Activated CD4-positive, alpha-beta T cell treated with anti-CD3 and anti-CD28 coated beads for 36 hours (primary cell): ENCODE measurements around the gene MSH2. TPM values are rescaled to one million over a fixed set of nuclear protein-coding genes. Genes with fewer than 3 reads are reported as not detected.
"Not testable (repeated sequence)": the region's sequence is repeated elsewhere in the genome, so short reads cannot be mapped to it uniquely, and the experiment has no call there.

Experiments
- ATAC-seq: fragments of 200-7000 bp; cut with Tn5 transposase; one replicate; pipeline ENCODE4 v1.10.0; 2021; ENCODE audit warnings: mild to moderate bottlenecking, moderate library complexity
- CTCF ChIA-PET: fragments of 350-600 bp; sonication (Branson Sonifier 250); formaldehyde crosslinking; loops from one replicate; lab custom pipeline; 2021; ENCODE audit warnings: antibody characterized with exemption; lab: Charles Lee
- POLR2A ChIA-PET: fragments of 350-600 bp; sonication (Branson Sonifier 250); formaldehyde crosslinking; loops from one replicate; lab custom pipeline; 2021; ENCODE audit warnings: antibody characterized with exemption, inconsistent platforms; lab: Charles Lee
- DNase-seq: peaks from one replicate; pipeline ENCODE4 v3.0.0-alpha.2; 2020
- H3K27ac Mint-ChIP-seq: one replicate; pipeline ENCODE4 v1.8.0; 2021; ENCODE audit warnings: mixed read lengths
- H3K27me3 Mint-ChIP-seq: one replicate; pipeline ENCODE4 v1.8.0; 2021; ENCODE audit warnings: mixed read lengths
- H3K36me3 Mint-ChIP-seq: one replicate; pipeline ENCODE4 v1.8.0; 2021; ENCODE audit warnings: low read depth, mixed read lengths
- H3K4me1 Mint-ChIP-seq: one replicate; pipeline ENCODE4 v1.8.0; 2021; ENCODE audit warnings: mixed read lengths
- H3K4me3 Mint-ChIP-seq: one replicate; pipeline ENCODE4 v1.8.0; 2021; ENCODE audit warnings: mild to moderate bottlenecking, moderate library complexity, mixed read lengths
- H3K9me3 Mint-ChIP-seq: one replicate; pipeline ENCODE4 v1.8.0; 2021; ENCODE audit warnings: low read depth, mixed read lengths
- intact Hi-C, 2 experiments: fragments of 100-400 bp; cut with DNase I in 1 of 2; cut with micrococcal nuclease in 1 of 2; formaldehyde crosslinking; loops; one replicate each; pipeline versions ENCODE4 v1.14.2 to v1.15.1; 2022 to 2024; cut with DNase I, micrococcal nuclease
- total RNA-seq, 2 experiments: library from RNA; stranded (reverse); gene quantifications; one replicate each; pipeline ENCODE4 v1.2.3, GENCODE V29; 2021

MSH2 gene
- total RNA-seq, result 10 to 100 TPM; 61.0 to 65.2 TPM

DNA sequence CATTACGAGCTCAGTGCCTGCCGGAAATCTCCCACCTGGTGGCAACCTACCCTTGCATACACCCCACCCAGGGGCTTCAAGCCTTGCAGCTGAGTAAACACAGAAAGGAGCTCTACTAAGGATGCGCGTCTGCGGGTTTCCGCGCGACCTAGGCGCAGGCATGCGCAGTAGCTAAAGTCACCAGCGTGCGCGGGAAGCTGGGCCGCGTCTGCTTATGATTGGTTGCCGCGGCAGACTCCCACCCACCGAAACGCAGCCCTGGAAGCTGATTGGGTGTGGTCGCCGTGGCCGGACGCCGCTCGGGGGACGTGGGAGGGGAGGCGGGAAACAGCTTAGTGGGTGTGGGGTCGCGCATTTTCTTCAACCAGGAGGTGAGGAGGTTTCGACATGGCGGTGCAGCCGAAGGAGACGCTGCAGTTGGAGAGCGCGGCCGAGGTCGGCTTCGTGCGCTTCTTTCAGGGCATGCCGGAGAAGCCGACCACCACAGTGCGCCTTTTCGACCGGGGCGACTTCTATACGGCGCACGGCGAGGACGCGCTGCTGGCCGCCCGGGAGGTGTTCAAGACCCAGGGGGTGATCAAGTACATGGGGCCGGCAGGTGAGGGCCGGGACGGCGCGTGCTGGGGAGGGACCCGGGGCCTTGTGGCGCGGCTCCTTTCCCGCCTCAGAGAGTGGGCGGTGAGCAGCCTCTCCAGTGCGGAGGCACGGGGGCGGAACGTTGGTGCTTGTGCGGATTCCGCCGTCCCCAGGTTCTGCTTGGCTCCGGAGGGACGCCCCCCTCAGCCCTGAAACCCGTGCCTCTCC lies at the start of gene MSH2:
TSS of gene MSH2 (plus strand) at position 352 of the 804 bp plus-strand sequence. CDS start at position 388, 36 bp downstream.
- DNase-seq (peak; percentile 96), ATAC-seq (peak; percentile 95)
- peak within 1 kb of the TSS; percentile 98 for H3K27ac Mint-ChIP-seq
- peaks cover 33% of the 10 kb centered on the region for H3K36me3 Mint-ChIP-seq
- POLR2A ChIA-PET, result interaction anchor here (0.6 to 2.6 kb wide), 5 partner anchors 65 to 466 kb away, joined by 3 to 12 read pairs (median 5); partner anchors contain the start of gene MSH6
- peaks cover 4% of the 10 kb centered on the region for H3K9me3 Mint-ChIP-seq
- H3K4me1 Mint-ChIP-seq, result peaks cover 35% of the 10 kb centered on the region
- intact Hi-C loops, result loop anchor here (1.0 to 10.0 kb wide), 7 partner anchors 118 to 1791 kb away; partner anchors contain the start of genes MSH6 (in 2 of the 2), FBXO11 (in 1 of the 2), MCFD2 (in 1 of the 2) and SRBD1 (in 1 of the 2)
- CTCF ChIA-PET, result interaction anchor here (0.5 to 1.3 kb wide), 7 partner anchors 15 to 456 kb away, joined by 3 to 5 read pairs (median 3); no protein-coding TSS in a partner anchor
- H3K27me3 Mint-ChIP-seq, result no peaks in the 10 kb centered on the region
- peak within 1 kb of the TSS; percentile 84 for H3K4me3 Mint-ChIP-seq

- Mint-ChIP-seq H3K27ac (no peak overlapping the region), H3K36me3 (no peaks in the 10 kb centered on the region), H3K4me3 (no peak overlapping the region), H3K27me3 (no peaks in the 10 kb centered on the region), H3K9me3 (no peaks in the 10 kb centered on the region), H3K4me1 (no peaks in the 10 kb centered on the region)
- ChIA-PET CTCF (interaction anchor here (1.5 kb wide), 1 partner anchor 33 kb away, joined by 3 read pairs; no protein-coding TSS in a partner anchor), POLR2A (interaction anchor here (0.6 kb wide), 1 partner anchor 107 kb away, joined by 5 read pairs; no protein-coding TSS in a partner anchor)
- no peak for ATAC-seq
- intact Hi-C loops, result no loop called here
- DNase-seq, result no peak
Observed at GRCh38 chr2:47354013-47354847, 48.7 kb upstream of the MSH2 start.

DNA sequence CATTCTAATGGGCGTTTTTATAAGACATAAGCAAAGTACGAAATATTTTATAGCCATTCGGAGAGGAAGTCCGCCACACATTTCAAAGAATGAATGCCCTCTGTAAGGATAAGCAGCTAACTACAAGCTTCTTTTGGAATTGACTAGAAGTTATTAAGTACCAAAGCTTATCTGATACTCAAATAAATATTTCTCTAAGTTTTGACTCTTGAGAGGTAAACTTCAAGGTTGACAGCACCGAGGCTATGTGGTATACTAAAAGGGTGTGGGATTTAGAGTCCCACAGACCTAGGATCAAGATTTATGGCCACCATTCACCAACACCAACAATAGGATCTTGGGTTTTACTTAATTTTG lies 48.1 kb upstream of the MSH2 start:
- Mint-ChIP-seq H3K27me3 (no peaks in the 10 kb centered on the region), H3K4me3 (no peak overlapping the region), H3K36me3 (no peaks in the 10 kb centered on the region), H3K4me1 (no peaks in the 10 kb centered on the region), H3K9me3 (no peaks in the 10 kb centered on the region), H3K27ac (no peak overlapping the region)
- intact Hi-C loops, result no loop called here
- ATAC-seq, result no peak
- ChIA-PET POLR2A (interaction anchor here (0.6 kb wide), 1 partner anchor 106 kb away, joined by 5 read pairs; no protein-coding TSS in a partner anchor), CTCF (interaction anchor here (1.5 kb wide), 1 partner anchor 33 kb away, joined by 3 read pairs; no protein-coding TSS in a partner anchor)
- no peak for DNase-seq

DNA sequence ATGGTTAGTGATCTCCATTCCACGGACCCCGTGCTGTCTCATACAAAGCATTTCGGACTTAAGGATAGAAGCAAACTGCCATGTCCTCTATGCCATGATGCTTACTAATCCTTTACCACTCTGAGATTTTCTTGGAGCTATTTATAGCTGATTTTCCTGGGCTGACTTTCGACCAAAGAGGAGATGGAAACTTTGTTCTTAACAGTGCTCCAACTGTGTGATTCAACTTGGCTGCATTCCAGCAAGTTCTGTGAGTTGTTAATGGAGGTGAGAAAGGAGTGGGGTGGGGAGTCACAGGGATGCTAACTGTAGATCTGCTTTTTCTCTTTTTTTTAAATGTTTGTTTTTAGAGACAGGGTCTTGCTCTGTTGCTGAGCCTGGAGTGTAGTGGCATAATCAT lies 45.5 kb upstream of the MSH2 start:
- H3K27ac Mint-ChIP-seq, result no peak overlapping the region
- ATAC-seq (no peak), DNase-seq (no peak)
- H3K36me3 Mint-ChIP-seq, result no peaks in the 10 kb centered on the region
- H3K4me1 Mint-ChIP-seq, result no peaks in the 10 kb centered on the region
- no peak overlapping the region for H3K4me3 Mint-ChIP-seq
- CTCF ChIA-PET, result interaction anchor here (0.6 kb wide), 1 partner anchor 417 kb away, joined by 3 read pairs; no protein-coding TSS in a partner anchor
- no peaks in the 10 kb centered on the region for H3K9me3 Mint-ChIP-seq
- intact Hi-C loops, result no loop called here
- no peaks in the 10 kb centered on the region for H3K27me3 Mint-ChIP-seq
- POLR2A ChIA-PET, result interaction anchor here (0.7 kb wide), 1 partner anchor 269 kb away, joined by 4 read pairs; no protein-coding TSS in a partner anchor

DNA sequence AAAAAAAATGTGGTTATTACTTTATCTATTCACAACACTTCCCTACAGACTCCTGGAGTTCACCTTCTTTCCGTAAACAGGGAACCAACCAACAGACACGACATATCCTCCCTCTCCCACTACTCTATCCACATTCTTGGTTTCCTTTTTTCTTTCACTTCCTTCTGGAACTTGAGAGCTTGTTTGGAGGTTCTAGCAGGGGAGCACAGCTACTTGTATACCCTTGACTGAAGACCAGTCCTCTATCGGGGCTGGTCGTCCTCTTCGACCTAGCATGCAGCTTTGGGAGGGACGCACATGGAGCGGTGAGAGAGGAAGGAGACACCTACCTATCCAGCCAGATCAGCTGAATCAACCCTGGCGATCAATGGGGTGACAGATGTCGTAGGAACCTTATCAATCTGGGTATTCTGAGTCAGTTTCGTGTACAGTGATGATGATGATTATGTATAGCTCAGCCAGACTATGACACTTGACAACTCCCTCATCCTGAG lies 43.5 kb upstream of the MSH2 start:
- intact Hi-C loops, result no loop called here
- POLR2A ChIA-PET, result no interaction called here
- ATAC-seq (no peak), DNase-seq (no peak)
- Mint-ChIP-seq H3K9me3 (no peaks in the 10 kb centered on the region), H3K27ac (no peak overlapping the region), H3K36me3 (no peaks in the 10 kb centered on the region), H3K27me3 (no peaks in the 10 kb centered on the region), H3K4me1 (no peaks in the 10 kb centered on the region), H3K4me3 (no peak overlapping the region)
- CTCF ChIA-PET, result interaction anchor here (1.0 kb wide), 1 partner anchor 31 kb away, joined by 4 read pairs; no protein-coding TSS in a partner anchor

DNA sequence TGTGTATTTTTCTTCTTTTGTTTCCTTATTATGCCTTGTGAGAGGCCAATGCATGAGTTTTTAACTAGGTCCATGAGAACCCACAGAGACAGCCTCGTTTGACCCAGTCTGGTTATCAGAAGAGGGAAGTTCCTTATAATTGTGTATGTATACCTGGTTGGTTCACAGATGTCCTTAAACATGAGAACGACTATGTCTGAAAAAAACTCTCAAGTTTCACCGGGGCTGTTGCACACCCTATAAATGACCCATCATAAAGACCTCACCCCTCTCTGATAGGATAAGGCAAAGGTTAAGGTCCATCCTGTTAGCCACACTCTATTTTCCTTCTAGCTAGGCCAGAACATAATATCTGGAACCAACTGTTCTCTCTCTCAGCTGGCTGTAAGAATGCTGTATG lies 42.7 kb upstream of the MSH2 start:
- Mint-ChIP-seq H3K36me3 (no peaks in the 10 kb centered on the region), H3K4me1 (no peaks in the 10 kb centered on the region), H3K27ac (no peak overlapping the region), H3K4me3 (no peak overlapping the region), H3K9me3 (no peaks in the 10 kb centered on the region), H3K27me3 (no peaks in the 10 kb centered on the region)
- ChIA-PET CTCF (interaction anchor here (1.1 kb wide), 1 partner anchor 31 kb away, joined by 3 read pairs; no protein-coding TSS in a partner anchor), POLR2A (no interaction called here)
- ATAC-seq, result no peak
- intact Hi-C loops, result no loop called here
- DNase-seq, result no peak

- intact Hi-C loops, result no loop called here
- DNase-seq (peak; percentile 14), ATAC-seq (peak; percentile 69)
- no peaks in the 10 kb centered on the region for H3K27me3 Mint-ChIP-seq
- H3K4me1 Mint-ChIP-seq, result no peaks in the 10 kb centered on the region
- no peaks in the 10 kb centered on the region for H3K9me3 Mint-ChIP-seq
- H3K36me3 Mint-ChIP-seq, result no peaks in the 10 kb centered on the region
- CTCF ChIA-PET, result interaction anchor here (1.1 kb wide), 1 partner anchor 31 kb away, joined by 3 read pairs; no protein-coding TSS in a partner anchor
- H3K4me3 Mint-ChIP-seq, result no peak overlapping the region
- H3K27ac Mint-ChIP-seq, result no peak overlapping the region
- POLR2A ChIA-PET, result no interaction called here
Observed at GRCh38 chr2:47360927-47361326, 42.0 kb upstream of the MSH2 start.

- DNase-seq, H3K4me1 Mint-ChIP-seq, intact Hi-C loops, H3K27me3 Mint-ChIP-seq, H3K4me3 Mint-ChIP-seq, H3K27ac Mint-ChIP-seq, H3K36me3 Mint-ChIP-seq, ATAC-seq, H3K9me3 Mint-ChIP-seq: not testable (repeated sequence)
- CTCF ChIA-PET, result interaction anchor here (0.7 to 1.1 kb wide), 2 partner anchors 17 to 30 kb away, joined by 3 to 5 read pairs; no protein-coding TSS in a partner anchor
- POLR2A ChIA-PET, result interaction anchor here (0.5 kb wide), 1 partner anchor 11 kb away, joined by 3 read pairs; no protein-coding TSS in a partner anchor
Observed at GRCh38 chr2:47361505-47362229, 41.3 kb upstream of the MSH2 start.

GRCh38 chr2:47373747-47374146 lies 29.2 kb upstream of the MSH2 start:
- ATAC-seq (no peak), DNase-seq (no peak)
- H3K9me3 Mint-ChIP-seq, result no peaks in the 10 kb centered on the region
- no peaks in the 10 kb centered on the region for H3K36me3 Mint-ChIP-seq
- intact Hi-C loops, result no loop called here
- peaks cover 15% of the 10 kb centered on the region for H3K27me3 Mint-ChIP-seq
- no peak overlapping the region for H3K27ac Mint-ChIP-seq
- H3K4me3 Mint-ChIP-seq, result no peak overlapping the region
- POLR2A ChIA-PET, result no interaction called here
- CTCF ChIA-PET, result interaction anchor here (0.6 to 1.2 kb wide), 3 partner anchors 33 to 395 kb away, joined by 3 read pairs; no protein-coding TSS in a partner anchor
- H3K4me1 Mint-ChIP-seq, result peaks cover under 1% of the 10 kb centered on the region

- H3K4me1 Mint-ChIP-seq, result no peaks in the 10 kb centered on the region
- CTCF ChIA-PET, result interaction anchor here (1.3 kb wide), 1 partner anchor 13 kb away, joined by 3 read pairs; no protein-coding TSS in a partner anchor
- H3K9me3 Mint-ChIP-seq, result no peaks in the 10 kb centered on the region
- intact Hi-C loops, result no loop called here
- no peaks in the 10 kb centered on the region for H3K36me3 Mint-ChIP-seq
- DNase-seq, result no peak
- H3K27ac Mint-ChIP-seq, result no peak overlapping the region
- ATAC-seq, result no peak
- H3K27me3 Mint-ChIP-seq, result peaks cover 13% of the 10 kb centered on the region
- no peak overlapping the region for H3K4me3 Mint-ChIP-seq
- POLR2A ChIA-PET, result no interaction called here
Observed at GRCh38 chr2:47375307-47375706, 27.6 kb upstream of the MSH2 start.
